ENCODE data around the gene MAST4.

MAST4 gene

GRCh38 chr5:67020096-67020615, 424.0 kb downstream of the MAST4 start:
- H3K4me3 ChIP-seq (ENCODE audit: low read depth, low read length) = no peak overlapping the region
- no peak for DNase-seq (ENCODE audit: low read depth)
- TF ChIP-seq CTCF (conservative IDR thresholded peaks at IDR 0.05; ENCODE audit: low read depth, low read length) = no peak

- DNase-seq (ENCODE audit: low read depth) = no peak
- no peak overlapping the region for H3K4me3 ChIP-seq (ENCODE audit: low read depth, low read length)
- TF ChIP-seq CTCF (conservative IDR thresholded peaks at IDR 0.05; ENCODE audit: low read depth, low read length) = no peak
Observed at GRCh38 chr5:67021031-67021430, 424.8 kb downstream of the MAST4 start.

- no peak for DNase-seq (ENCODE audit: low read depth)
- no peak for TF ChIP-seq CTCF (conservative IDR thresholded peaks at IDR 0.05; ENCODE audit: low read depth, low read length)
- H3K4me3 ChIP-seq (ENCODE audit: low read depth, low read length) = no peak overlapping the region
Observed at GRCh38 chr5:67021521-67021920, 425.3 kb downstream of the MAST4 start.

- no peak for TF ChIP-seq CTCF (conservative IDR thresholded peaks at IDR 0.05; ENCODE audit: low read depth, low read length)
- H3K4me3 ChIP-seq (ENCODE audit: low read depth, low read length) = no peak overlapping the region
- DNase-seq (ENCODE audit: low read depth) = peak; percentile 53
Observed at GRCh38 chr5:67021962-67022361, 425.8 kb downstream of the MAST4 start.

GRCh38 chr5:67025457-67025856, 429.3 kb downstream of the MAST4 start:
- no peak for TF ChIP-seq CTCF (conservative IDR thresholded peaks at IDR 0.05; ENCODE audit: low read depth, low read length)
- H3K4me3 ChIP-seq (ENCODE audit: low read depth, low read length) = no peak overlapping the region
- no peak for DNase-seq (ENCODE audit: low read depth)

GRCh38 chr5:67026278-67026677, 430.1 kb downstream of the MAST4 start:
- no peak for DNase-seq (ENCODE audit: low read depth)
- TF ChIP-seq CTCF (conservative IDR thresholded peaks at IDR 0.05; ENCODE audit: low read depth, low read length) = no peak
- no peak overlapping the region for H3K4me3 ChIP-seq (ENCODE audit: low read depth, low read length)

- no peak overlapping the region for H3K4me3 ChIP-seq (ENCODE audit: low read depth, low read length)
- no peak for TF ChIP-seq CTCF (conservative IDR thresholded peaks at IDR 0.05; ENCODE audit: low read depth, low read length)
- DNase-seq (ENCODE audit: low read depth) = no peak
Observed at GRCh38 chr5:67027171-67027570, 431.0 kb downstream of the MAST4 start.

Measured in choroid plexus epithelial cell (primary cell).